A549 (cell line): ENCODE results near the gene FAM78B. TPM values are rescaled to one million over a fixed set of nuclear protein-coding genes. Genes with fewer than 3 reads are reported as not detected.

Experiments
- ATAC-seq, 2 experiments: fragments of 200-7000 bp in 1 of 2; fragments of >200 bp in 1 of 2; cut with Nextera tagmentation in 1 of 2; cut with Tn5 transposase in 1 of 2; 3 replicates each; pipeline versions ENCODE4 v1.8.0 to v1.9.1; 2018 to 2020; ENCODE audit warnings: mild to moderate bottlenecking in 1 of 2, moderate library complexity in 1 of 2
- CTCF ChIA-PET: fragments of 300-600 bp; sonication (Branson Sonifier 250); formaldehyde crosslinking; extraction: SDS; loops from one replicate; lab custom pipeline; 2021; ENCODE audit warnings: antibody characterized with exemption, inconsistent platforms; lab: Yijun Ruan, JAX
- POLR2A ChIA-PET: fragments of 350-600 bp; formaldehyde crosslinking; extraction: SDS; loops from one replicate; lab custom pipeline; 2021; ENCODE audit warnings: antibody characterized with exemption, inconsistent platforms; lab: Yijun Ruan, JAX
- DNase-seq, 2 experiments: peaks; one replicate each; pipeline versions ENCODE4 v3.0.0 to v3.0.0-alpha.2; 2011 to 2016; ENCODE audit warnings: low read depth in 1 of 2, low spot score in 1 of 2
- FAIRE-seq: peaks from 2 replicates; lab custom pipeline; 2011; peaks lifted over from hg19 to GRCh38; lab: Jason Lieb, UNC
- H3K27ac ChIP-seq, 2 experiments: fragments of >200 bp; sonication (Bioruptor Twin); formaldehyde crosslinking; 3 replicates each; pipeline ENCODE4 v1.5.1; 2016 to 2017
- H3K4me1 ChIP-seq: fragments of >200 bp; sonication (Bioruptor Twin); formaldehyde crosslinking; 3 replicates; pipeline ENCODE4 v1.6.1; 2016
- H3K4me2 ChIP-seq: fragments of >200 bp; sonication (Bioruptor Twin); formaldehyde crosslinking; 3 replicates; pipeline ENCODE4 v1.6.1; 2016
- H3K4me3 ChIP-seq: fragments of >200 bp; sonication (Bioruptor Twin); formaldehyde crosslinking; 3 replicates; pipeline ENCODE4 v1.5.1; 2016
- H3K9me3 ChIP-seq: fragments of >200 bp; sonication (Bioruptor Twin); formaldehyde crosslinking; 3 replicates; pipeline ENCODE4 v1.6.1; 2016
- ATOH8 ChIP-seq: fragments of 250-450 bp; sonication (Bioruptor Pico); IDR thresholded peaks from 2 replicates; pipeline ENCODE4 v1.5.0; 2020; ENCODE audit warnings: low read depth, mild to moderate bottlenecking, moderate library complexity
- BHLHE40 ChIP-seq: IDR thresholded peaks from 2 replicates; pipeline ENCODE4 v1.6.1; 2012; ENCODE audit warnings: low read depth, low read length, inconsistent platforms
- CBX8 ChIP-seq: fragments of 200-600 bp; sonication (generic); IDR thresholded peaks from 2 replicates; pipeline ENCODE4 v1.6.1; 2016
- CEBPB ChIP-seq, 2 experiments: fragments of >200 bp in 1 of 2; sonication (Bioruptor Twin) in 1 of 2; formaldehyde crosslinking in 1 of 2; IDR thresholded peaks; 2 replicates each; pipeline ENCODE4 v1.6.1; 2012 to 2016
- CTCF ChIP-seq: fragments of >200 bp; sonication (Bioruptor Twin); formaldehyde crosslinking; IDR thresholded peaks from 3 replicates; pipeline ENCODE4 v1.5.1; 2016
- EHF ChIP-seq: fragments of 250-450 bp; sonication (Bioruptor Pico); IDR thresholded peaks from 2 replicates; pipeline ENCODE4 v1.5.0; 2020; ENCODE audit warnings: mild to moderate bottlenecking
- EHMT2 ChIP-seq: fragments of 200-600 bp; sonication (generic); IDR thresholded peaks from 2 replicates; pipeline ENCODE4 v1.6.1; 2016; ENCODE audit warnings: antibody characterized with exemption, low read depth, mild to moderate bottlenecking, moderate library complexity
- ELK1 ChIP-seq: fragments of 150-350 bp; IDR thresholded peaks from 2 replicates; pipeline ENCODE4 v1.6.1; 2014; ENCODE audit warnings: low read depth, mild to moderate bottlenecking, low read length
- EP300 ChIP-seq, 2 experiments: fragments of >200 bp; sonication (Bioruptor Twin); formaldehyde crosslinking; IDR thresholded peaks; 2 replicates in 1 of 2; 3 replicates in 1 of 2; pipeline ENCODE4 v1.6.1; 2016 to 2017
- ESRRA ChIP-seq: fragments of 150-350 bp; IDR thresholded peaks from 2 replicates; pipeline ENCODE4 v1.6.1; 2014; ENCODE audit warnings: mild to moderate bottlenecking, low read length, borderline replicate concordance
- FOSB ChIP-seq: fragments of 250-450 bp; sonication (Bioruptor Pico); IDR thresholded peaks from 2 replicates; pipeline ENCODE4 v1.5.0; 2020; ENCODE audit warnings: mild to moderate bottlenecking, moderate library complexity
- FOSL2 ChIP-seq, 2 experiments: fragments of 450-650 bp in 1 of 2; fragments of >200 bp in 1 of 2; sonication (Bioruptor Twin) in 1 of 2; formaldehyde crosslinking; IDR thresholded peaks; 2 replicates each; pipeline versions ENCODE4 v1.5.0 to v1.6.1; 2016 to 2020; ENCODE audit warnings: mild to moderate bottlenecking in 1 of 2, moderate library complexity in 1 of 2
- FOXS1 ChIP-seq: fragments of 250-450 bp; sonication (Bioruptor Pico); IDR thresholded peaks from 2 replicates; pipeline ENCODE4 v1.5.0; 2020; ENCODE audit warnings: mild to moderate bottlenecking, moderate library complexity
- GATA3 ChIP-seq: IDR thresholded peaks from 2 replicates; pipeline ENCODE4 v1.6.1; 2012; ENCODE audit warnings: borderline replicate concordance
- HEYL ChIP-seq: fragments of 250-450 bp; sonication (Bioruptor Pico); IDR thresholded peaks from 2 replicates; pipeline ENCODE4 v1.8.0; 2021; ENCODE audit warnings: mild to moderate bottlenecking, moderate library complexity
- HOXA7 ChIP-seq: fragments of 250-450 bp; sonication (Bioruptor Pico); IDR thresholded peaks from 2 replicates; pipeline ENCODE4 v1.5.0; 2020; ENCODE audit warnings: mild to moderate bottlenecking, moderate library complexity
- JUNB ChIP-seq: fragments of >200 bp; sonication (Bioruptor Twin); formaldehyde crosslinking; IDR thresholded peaks from 2 replicates; pipeline ENCODE4 v1.6.1; 2016
- MAX ChIP-seq: IDR thresholded peaks from 2 replicates; pipeline ENCODE4 v1.6.1; 2012
- RARB ChIP-seq: fragments of 250-450 bp; sonication (Bioruptor Pico); IDR thresholded peaks from 2 replicates; pipeline ENCODE4 v1.8.0; 2021; ENCODE audit warnings: mild to moderate bottlenecking, moderate library complexity
- RFX5 ChIP-seq: fragments of 450-650 bp; IDR thresholded peaks from 2 replicates; pipeline ENCODE4 v1.7.1; 2014; ENCODE audit warnings: antibody characterized with exemption, mild to moderate bottlenecking, moderate library complexity
- RNF2 ChIP-seq: fragments of 200-600 bp; sonication (generic); IDR thresholded peaks from 2 replicates; pipeline ENCODE4 v1.6.1; 2016; ENCODE audit warnings: low read depth, mild to moderate bottlenecking, antibody characterized with exemption, moderate library complexity, borderline replicate concordance
- SREBF2 ChIP-seq: fragments of 450-650 bp; IDR thresholded peaks from 2 replicates; pipeline ENCODE4 v1.6.1; 2014; ENCODE audit warnings: mild to moderate bottlenecking, moderate library complexity
- TFCP2L1 ChIP-seq: fragments of 250-450 bp; sonication (Bioruptor Pico); IDR thresholded peaks from 2 replicates; pipeline ENCODE4 v1.5.0; 2021; ENCODE audit warnings: mild to moderate bottlenecking
- TP53 ChIP-seq: fragments of 250-450 bp; sonication (Bioruptor Pico); IDR thresholded peaks from 2 replicates; pipeline ENCODE4 v1.5.0; 2021; ENCODE audit warnings: mild to moderate bottlenecking, moderate library complexity
- ZC3H11A ChIP-seq: fragments of 450-650 bp; IDR thresholded peaks from 2 replicates; pipeline ENCODE4 v1.6.1; 2014; ENCODE audit warnings: antibody characterized with exemption, mild to moderate bottlenecking
- ZFP36 ChIP-seq: fragments of 450-650 bp; IDR thresholded peaks from 2 replicates; pipeline ENCODE4 v1.6.1; 2014; ENCODE audit warnings: borderline replicate concordance; ENCODE audit not compliant: partially characterized antibody
- ZNF302 ChIP-seq: fragments of 250-450 bp; sonication (Bioruptor Pico); IDR thresholded peaks from 2 replicates; pipeline ENCODE4 v1.9.0; 2021; ENCODE audit warnings: inconsistent platforms, mild to moderate bottlenecking, moderate library complexity
- ZSCAN20 ChIP-seq: fragments of 250-450 bp; sonication (Bioruptor Pico); IDR thresholded peaks from 2 replicates; pipeline ENCODE4 v1.8.0; 2022; ENCODE audit warnings: mild to moderate bottlenecking, moderate library complexity
- WGBS: methylation state at CpG from one replicate; pipeline ENCODE4 v1.1.6; 2017; ENCODE audit errors: missing lambda C conversion rate; 5-methylcytosine and 5-hydroxymethylcytosine counted together
- polyA plus RNA-seq, 4 experiments: library from polyadenylated mRNA; depleted of rRNA in 3 of 4; stranded (reverse); fragments of >200 nt; fragmentation: RNase III in 1 of 4; extraction: RNeasy Plus Mini Kit Qiagen cat#74134 plus additional on column Dnase treatment in 1 of 4; gene quantifications; 2 replicates in 3 of 4; 3 replicates in 1 of 4; pipeline ENCODE4 v1.2.3, GENCODE V29; 2011 to 2017

FAM78B gene
- polyA plus RNA-seq, 2 of the 4 experiments (the other 2 are of a cell fraction): 0.13 to 0.34 TPM

GRCh38 chr1:166164646-166164994, 2.2 kb downstream of the FAM78B start:
- no peak for TF ChIP-seq ZSCAN20 (CRISPR knock-in tag)
- TF ChIP-seq GATA3: no peak
- no peak for TF ChIP-seq FOSB
- no peak for TF ChIP-seq ZC3H11A
- TF ChIP-seq JUNB: no peak
- no peak for TF ChIP-seq HEYL
- TF ChIP-seq CEBPB (IDR thresholded peaks at IDR 0.05): no peak
- no peak for TF ChIP-seq RNF2
- TF ChIP-seq TFCP2L1 (CRISPR knock-in tag): no peak
- no peak for TF ChIP-seq ESRRA
- TF ChIP-seq MAX: no peak
- no peak for TF ChIP-seq CTCF
- no peak for TF ChIP-seq SREBF2
- TF ChIP-seq CBX8: no peak
- ATAC-seq (no peak), DNase-seq (no peak), FAIRE-seq (no peak)
- peak overlapping the region; percentile 85; the same call in 1 of the 3 replicates for H3K4me2 ChIP-seq
- no peaks in the 10 kb centered on the region for H3K9me3 ChIP-seq
- no peak overlapping the region for H3K27ac ChIP-seq
- peaks cover 13% of the 10 kb centered on the region for H3K4me1 ChIP-seq
- CTCF ChIA-PET: interaction anchor here (0.8 to 1.4 kb wide), 13 partner anchors 8 to 453 kb away, joined by 3 to 4 read pairs (median 3); no protein-coding TSS in a partner anchor
- WGBS: 26% methylated on average over 5 of the region's 5 CpGs
- H3K4me3 ChIP-seq: no peak overlapping the region
- POLR2A ChIA-PET: no interaction called here

GRCh38 chr1:166159656-166160055, 7.1 kb downstream of the FAM78B start:
- POLR2A ChIA-PET: no interaction called here
- no peak for FAIRE-seq
- no peak for DNase-seq
- Histone ChIP-seq H3K4me1 (no peaks in the 10 kb centered on the region), H3K9me3 (no peaks in the 10 kb centered on the region), H3K4me3 (no peak overlapping the region), H3K4me2 (no peak overlapping the region), H3K27ac (no peak overlapping the region)
- no peak for ATAC-seq
- CTCF ChIA-PET: no interaction called here
- TF ChIP-seq ATOH8 (no peak), TP53 (CRISPR knock-in tag) (no peak), EHF (CRISPR knock-in tag) (no peak), ESRRA (no peak), RFX5 (no peak), ZNF302 (no peak), CTCF (no peak), EHMT2 (no peak)
- 11% methylated on average over 1 of the region's 1 CpG for WGBS

- WGBS: 0% methylated on average over 1 of the region's 3 CpGs
- CTCF ChIA-PET: interaction anchor here (0.9 to 1.3 kb wide), 3 partner anchors 8 to 322 kb away, joined by 3 to 4 read pairs (median 3); no protein-coding TSS in a partner anchor
- H3K9me3 ChIP-seq: no peaks in the 10 kb centered on the region
- no peak for TF ChIP-seq EP300 (IDR thresholded peaks at IDR 0.05)
- no peak for TF ChIP-seq GATA3
- TF ChIP-seq ZSCAN20 (CRISPR knock-in tag): no peak
- no peak for TF ChIP-seq ZNF302
- no peak for TF ChIP-seq EHMT2
- TF ChIP-seq BHLHE40: no peak
- TF ChIP-seq ESRRA: no peak
- TF ChIP-seq ELK1: no peak
- TF ChIP-seq FOXS1 (CRISPR knock-in tag): no peak
- TF ChIP-seq ZFP36: no peak
- TF ChIP-seq FOSL2 (IDR thresholded peaks at IDR 0.05): no peak
- TF ChIP-seq FOSL2 (CRISPR knock-in tag; IDR thresholded peaks at IDR 0.05): no peak
- TF ChIP-seq HOXA7 (CRISPR knock-in tag): no peak
- no peak for TF ChIP-seq RARB
- no peak for FAIRE-seq
- no peaks in the 10 kb centered on the region for H3K4me1 ChIP-seq
- no peak overlapping the region for H3K4me2 ChIP-seq
- no peak for ATAC-seq
- no peak for DNase-seq
- POLR2A ChIA-PET: no interaction called here
- no peak overlapping the region for H3K4me3 ChIP-seq
- H3K27ac ChIP-seq: no peak overlapping the region
These were observed 10.1 kb downstream of the FAM78B start for GRCh38 chr1:166156674-166157073.
